H9 (cell line): ENCODE measurements around the gene ERF. TPM values are rescaled to one million over a fixed set of nuclear protein-coding genes. Genes with fewer than 3 reads are reported as not detected.

ENCODE experiments used
- DNase-seq: peaks from one replicate; pipeline ENCODE4 v3.0.0-alpha.2; 2017
- H2AFZ ChIP-seq: one replicate; pipeline ENCODE4 v1.6.1; 2013; ENCODE audit warnings: mild to moderate bottlenecking, low read length, control low read depth, moderate library complexity
- H2AK5ac ChIP-seq: 2 replicates; pipeline ENCODE4 v1.6.1; 2013; ENCODE audit warnings: low read length, control low read depth, mixed read lengths; ENCODE audit not compliant: insufficient read length
- H2BK120ac ChIP-seq: one replicate; pipeline ENCODE4 v1.6.1; 2013; ENCODE audit warnings: low read depth, mild to moderate bottlenecking, low read length, control low read depth, inconsistent platforms; ENCODE audit not compliant: poor library complexity, severe bottlenecking
- H2BK12ac ChIP-seq: 2 replicates; pipeline ENCODE4 v1.6.1; 2013; ENCODE audit warnings: low read length, control low read depth, mixed read lengths, low read depth; ENCODE audit not compliant: insufficient read length
- H2BK15ac ChIP-seq: 2 replicates; pipeline ENCODE4 v1.6.1; 2013; ENCODE audit warnings: low read depth, low read length, control low read depth
- H2BK20ac ChIP-seq: one replicate; pipeline ENCODE4 v1.6.1; 2013; ENCODE audit warnings: low read depth, mild to moderate bottlenecking, low read length, control low read depth, inconsistent platforms; ENCODE audit not compliant: poor library complexity, severe bottlenecking
- H2BK5ac ChIP-seq: 2 replicates; pipeline ENCODE4 v1.6.1; 2013; ENCODE audit warnings: low read length, control low read depth, mixed read lengths; ENCODE audit not compliant: insufficient read length
- H3K14ac ChIP-seq: 2 replicates; pipeline ENCODE4 v1.6.1; 2013; ENCODE audit warnings: low read length, control low read depth; ENCODE audit not compliant: insufficient read depth
- H3K18ac ChIP-seq: 2 replicates; pipeline ENCODE4 v1.6.1; 2013; ENCODE audit warnings: low read depth, mild to moderate bottlenecking, mixed read lengths, low read length, control low read depth; ENCODE audit not compliant: insufficient read length
- H3K23ac ChIP-seq: 2 replicates; pipeline ENCODE4 v1.6.1; 2013; ENCODE audit warnings: low read length, control low read depth, mixed read lengths, low read depth; ENCODE audit not compliant: insufficient read length
- H3K23me2 ChIP-seq: 2 replicates; pipeline ENCODE4 v1.6.1; 2013; ENCODE audit warnings: low read depth, mild to moderate bottlenecking, mixed read lengths, low read length, control low read depth; ENCODE audit not compliant: insufficient read length, poor library complexity, severe bottlenecking
- H3K27ac ChIP-seq: 2 replicates; pipeline ENCODE4 v1.5.1; 2013; ENCODE audit warnings: low read length, control low read depth, mixed read lengths, low read depth; ENCODE audit not compliant: insufficient read length
- H3K27me3 ChIP-seq: 2 replicates; pipeline ENCODE4 v1.6.1; 2013; ENCODE audit warnings: low read length, control low read depth, inconsistent platforms; ENCODE audit not compliant: insufficient read depth
- H3K4ac ChIP-seq: 2 replicates; pipeline ENCODE4 v1.6.1; 2013; ENCODE audit warnings: low read depth, mild to moderate bottlenecking, control low read depth, inconsistent platforms, low read length, moderate library complexity
- H3K4me1 ChIP-seq: 2 replicates; pipeline ENCODE4 v1.6.1; 2013; ENCODE audit warnings: low read length, control low read depth, inconsistent platforms; ENCODE audit not compliant: insufficient read depth
- H3K4me2 ChIP-seq: 2 replicates; pipeline ENCODE4 v1.6.1; 2013; ENCODE audit warnings: low read length, control low read depth, mixed read lengths; ENCODE audit not compliant: insufficient read length, insufficient read depth
- H3K56ac ChIP-seq: 2 replicates; pipeline ENCODE4 v1.6.1; 2013; ENCODE audit warnings: low read depth, mild to moderate bottlenecking, mixed read lengths, low read length, control low read depth; ENCODE audit not compliant: insufficient read length
- H3K79me1 ChIP-seq: 2 replicates; pipeline ENCODE4 v1.6.1; 2013; ENCODE audit warnings: low read depth, mild to moderate bottlenecking, moderate library complexity, low read length, control low read depth, inconsistent platforms; ENCODE audit not compliant: insufficient read depth, poor library complexity, severe bottlenecking
- H3K79me2 ChIP-seq: 2 replicates; pipeline ENCODE4 v1.6.1; 2013; ENCODE audit warnings: low read length, control low read depth, inconsistent platforms; ENCODE audit not compliant: insufficient read depth
- H3K9ac ChIP-seq: 2 replicates; pipeline ENCODE4 v1.6.1; 2013; ENCODE audit warnings: low read length, control low read depth, mixed read lengths; ENCODE audit not compliant: insufficient read length; ENCODE audit errors: extremely low read depth
- H3K9me3 ChIP-seq: one replicate; pipeline ENCODE4 v1.6.1; 2013; ENCODE audit warnings: low read depth, low read length, inconsistent platforms; ENCODE audit not compliant: control insufficient read depth
- H3T11ph ChIP-seq: one replicate; pipeline ENCODE4 v1.6.1; 2013; ENCODE audit warnings: mild to moderate bottlenecking, low read length, control low read depth, inconsistent platforms
- H4K20me1 ChIP-seq: one replicate; pipeline ENCODE4 v1.6.1; 2013; ENCODE audit not compliant: control insufficient read depth, insufficient read length, insufficient read depth
- H4K5ac ChIP-seq: 2 replicates; pipeline ENCODE4 v1.6.1; 2013; ENCODE audit warnings: low read depth, mild to moderate bottlenecking, mixed read lengths, low read length, control low read depth; ENCODE audit not compliant: insufficient read length
- H4K8ac ChIP-seq: replicated peaks from 2 replicates; pipeline ENCODE4 v1.6.1; 2013; ENCODE audit warnings: low read length, control low read depth, mixed read lengths, low read depth; ENCODE audit not compliant: insufficient read length
- H4K91ac ChIP-seq: 2 replicates; pipeline ENCODE4 v1.6.1; 2013; ENCODE audit warnings: low read depth, mild to moderate bottlenecking, moderate library complexity, mixed read lengths, low read length, control low read depth; ENCODE audit not compliant: insufficient read length
- H3K27ac Mint-ChIP-seq, 3 experiments: 2 replicates in 2 of 3; 3 replicates in 1 of 3; pipeline ENCODE4 v1.8.0; 2020 to 2021; ENCODE audit warnings: mixed read lengths in 3 of 3, mild to moderate bottlenecking in 1 of 3, moderate library complexity in 1 of 3
- H3K27me3 Mint-ChIP-seq: 2 replicates; pipeline ENCODE4 v1.8.0; 2021; ENCODE audit warnings: low read depth, mild to moderate bottlenecking, moderate library complexity, mixed read lengths
- H3K36me3 Mint-ChIP-seq, 3 experiments: 2 replicates in 2 of 3; 3 replicates in 1 of 3; pipeline ENCODE4 v1.8.0; 2020 to 2021; ENCODE audit warnings: low read depth in 3 of 3, mixed read lengths in 3 of 3; ENCODE audit not compliant: insufficient read depth in 1 of 3
- H3K4me1 Mint-ChIP-seq, 2 experiments: 2 replicates each; pipeline ENCODE4 v1.8.0; 2020; ENCODE audit warnings: mixed read lengths in 2 of 2
- H3K4me3 Mint-ChIP-seq, 2 experiments: 2 replicates in 1 of 2; 3 replicates in 1 of 2; pipeline ENCODE4 v1.8.0; 2020 to 2021; ENCODE audit warnings: mild to moderate bottlenecking in 2 of 2, mixed read lengths in 2 of 2, moderate library complexity in 1 of 2
- H3K9me3 Mint-ChIP-seq, 2 experiments: 2 replicates in 1 of 2; 3 replicates in 1 of 2; pipeline ENCODE4 v1.8.0; 2020; ENCODE audit warnings: mild to moderate bottlenecking in 2 of 2, mixed read lengths in 2 of 2, moderate library complexity in 1 of 2
- CTCF ChIP-seq: fragments of 200-600 bp; sonication (generic); conservative IDR thresholded peaks from 3 replicates; pipeline ENCODE4 v1.8.0; 2021; ENCODE audit warnings: antibody characterized with exemption, mild to moderate bottlenecking
- WGBS: extraction: QIAGEN DNeasy Blood & Tissue Kit; methylation state at CpG from one replicate; pipeline ENCODE4 v1.1.7; 2013; ENCODE audit warnings: missing lambda C conversion rate, low lambda C conversion rate, mixed read lengths; ENCODE audit not compliant: insufficient read length; ENCODE audit errors: extremely low coverage; 5-methylcytosine and 5-hydroxymethylcytosine counted together
- total RNA-seq: library from RNA; stranded (reverse); gene quantifications from 2 replicates; pipeline ENCODE4 v1.2.1, GENCODE V29; 2021

Gene ERF
- total RNA-seq, 1 experiment from 2014 or later = 126 TPM

DNA sequence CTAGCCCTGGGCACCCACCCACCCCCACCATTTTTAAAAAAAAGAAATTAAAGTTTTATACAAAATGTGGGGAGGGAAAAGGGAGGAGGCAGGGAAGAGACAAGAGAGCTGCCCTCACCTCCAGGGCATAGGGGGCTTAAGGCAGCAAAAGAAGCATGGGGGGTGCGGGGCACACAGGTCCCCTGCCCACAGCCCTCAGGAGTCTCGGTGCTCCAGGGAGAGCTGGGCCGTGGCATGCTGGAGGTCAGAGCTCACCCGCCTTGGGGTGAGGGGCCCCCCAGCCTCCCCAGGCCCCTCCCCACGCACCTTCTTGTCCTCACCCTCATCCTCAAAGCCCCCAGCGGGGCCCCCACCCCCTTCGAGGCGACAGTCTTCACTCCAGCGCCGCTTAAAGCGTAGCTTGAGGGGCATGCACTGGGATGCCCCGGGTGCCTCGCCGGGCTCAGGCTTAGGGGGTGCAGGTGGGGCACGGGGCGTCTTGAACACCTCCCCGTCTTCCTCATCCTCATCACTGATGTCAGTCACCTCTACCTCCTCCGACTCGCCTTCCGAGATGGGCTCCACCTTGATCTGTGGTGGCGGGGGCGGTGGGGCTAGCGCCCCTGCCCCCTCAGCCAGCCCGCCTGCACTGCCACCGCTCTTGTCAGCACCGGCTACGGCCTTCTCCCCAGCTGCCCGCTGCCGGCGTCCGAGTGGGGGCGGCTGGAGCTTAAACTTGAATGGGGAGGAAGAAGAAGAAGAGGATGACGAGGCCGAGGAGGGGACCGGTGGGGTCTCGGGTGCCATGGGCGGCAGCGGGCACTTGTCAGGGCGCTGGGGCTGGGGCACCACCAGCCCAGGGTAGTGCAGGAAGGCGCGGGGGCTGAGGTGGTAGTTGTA, 6.4 kb downstream of the ERF start:
- H4K8ac ChIP-seq = no peak overlapping the region
- H4K5ac ChIP-seq = no peak overlapping the region
- peaks cover 6% of the 10 kb centered on the region; the same call in 1 of the 2 replicates for H3K4me1 ChIP-seq
- Mint-ChIP-seq H3K36me3 (peaks cover 5 to 28% (median 18%) of the 10 kb centered on the region in 3 experiments; a peak in 6 of 7 replicates), H3K27ac (no peak overlapping the region; a peak in 1 of 7 replicates), H3K4me1 (peaks cover 33 to 52% of the 10 kb centered on the region in 2 experiments), H3K9me3 (no peaks in the 10 kb centered on the region), H3K4me3 (no peak overlapping the region), H3K27me3 (no peaks in the 10 kb centered on the region; the same call in 1 of the 2 replicates)
- no peak overlapping the region for H3K4me2 ChIP-seq
- no peak overlapping the region for H3K18ac ChIP-seq
- H3K9me3 ChIP-seq = no peaks in the 10 kb centered on the region
- no CpG with 5 or more reads among the region's 41 CpGs for WGBS
- no peak overlapping the region for H3K14ac ChIP-seq
- H4K20me1 ChIP-seq = no peaks in the 10 kb centered on the region
- H3K56ac ChIP-seq = no peak overlapping the region
- no peak overlapping the region for H2AFZ ChIP-seq
- no peak overlapping the region for H2BK12ac ChIP-seq
- H3K23ac ChIP-seq = no peak overlapping the region
- H3K23me2 ChIP-seq = peaks cover 10% of the 10 kb centered on the region
- no peak overlapping the region for H2BK5ac ChIP-seq
- no peak for DNase-seq
- H2BK120ac ChIP-seq = no peak overlapping the region
- H3K79me1 ChIP-seq = no peaks in the 10 kb centered on the region
- TF ChIP-seq CTCF = no peak
- H2AK5ac ChIP-seq = no peak overlapping the region
- H3T11ph ChIP-seq = no peak overlapping the region
- no peaks in the 10 kb centered on the region for H3K27me3 ChIP-seq
- H3K27ac ChIP-seq = no peak overlapping the region
- no peak overlapping the region for H4K91ac ChIP-seq
- no peak overlapping the region for H3K9ac ChIP-seq
- H3K79me2 ChIP-seq = peaks cover 5% of the 10 kb centered on the region; the same call in 1 of the 2 replicates
- no peak overlapping the region for H2BK15ac ChIP-seq
- H2BK20ac ChIP-seq = no peak overlapping the region
- no peak overlapping the region for H3K4ac ChIP-seq
